A549 (cell line): ENCODE results near the gene SGIP1. TPM values are rescaled to one million over a fixed set of nuclear protein-coding genes. Genes with fewer than 3 reads are reported as not detected.

ENCODE experiments used
- ATAC-seq, 2 experiments: fragments of 200-7000 bp in 1 of 2; fragments of >200 bp in 1 of 2; cut with Nextera tagmentation in 1 of 2; cut with Tn5 transposase in 1 of 2; 3 replicates each; pipeline versions ENCODE4 v1.8.0 to v1.9.1; 2018 to 2020; ENCODE audit warnings: mild to moderate bottlenecking in 1 of 2, moderate library complexity in 1 of 2
- CTCF ChIA-PET: fragments of 300-600 bp; sonication (Branson Sonifier 250); formaldehyde crosslinking; extraction: SDS; loops from one replicate; lab custom pipeline; 2021; ENCODE audit warnings: antibody characterized with exemption, inconsistent platforms; lab: Yijun Ruan, JAX
- POLR2A ChIA-PET: fragments of 350-600 bp; formaldehyde crosslinking; extraction: SDS; loops from one replicate; lab custom pipeline; 2021; ENCODE audit warnings: antibody characterized with exemption, inconsistent platforms; lab: Yijun Ruan, JAX
- DNase-seq, 2 experiments: peaks; one replicate each; pipeline versions ENCODE4 v3.0.0 to v3.0.0-alpha.2; 2011 to 2016; ENCODE audit warnings: low read depth in 1 of 2, low spot score in 1 of 2
- FAIRE-seq: peaks from 2 replicates; lab custom pipeline; 2011; peaks lifted over from hg19 to GRCh38; lab: Jason Lieb, UNC
- H3K27ac ChIP-seq, 2 experiments: fragments of >200 bp; sonication (Bioruptor Twin); formaldehyde crosslinking; 3 replicates each; pipeline ENCODE4 v1.5.1; 2016 to 2017
- H3K4me1 ChIP-seq: fragments of >200 bp; sonication (Bioruptor Twin); formaldehyde crosslinking; 3 replicates; pipeline ENCODE4 v1.6.1; 2016
- H3K4me2 ChIP-seq: fragments of >200 bp; sonication (Bioruptor Twin); formaldehyde crosslinking; 3 replicates; pipeline ENCODE4 v1.6.1; 2016
- H3K4me3 ChIP-seq: fragments of >200 bp; sonication (Bioruptor Twin); formaldehyde crosslinking; 3 replicates; pipeline ENCODE4 v1.5.1; 2016
- H3K9me3 ChIP-seq: fragments of >200 bp; sonication (Bioruptor Twin); formaldehyde crosslinking; 3 replicates; pipeline ENCODE4 v1.6.1; 2016
- BCL3 ChIP-seq: fragments of >200 bp; sonication (Bioruptor Twin); formaldehyde crosslinking; IDR thresholded peaks from 3 replicates; pipeline ENCODE4 v1.6.1; 2016
- CBX8 ChIP-seq: fragments of 200-600 bp; sonication (generic); IDR thresholded peaks from 2 replicates; pipeline ENCODE4 v1.6.1; 2016
- CHD2 ChIP-seq: fragments of 150-350 bp; IDR thresholded peaks from 2 replicates; pipeline ENCODE4 v1.6.1; 2014; ENCODE audit warnings: low read length; ENCODE audit not compliant: partially characterized antibody
- CTCF ChIP-seq: fragments of >200 bp; sonication (Bioruptor Twin); formaldehyde crosslinking; IDR thresholded peaks from 3 replicates; pipeline ENCODE4 v1.5.1; 2016
- ESRRA ChIP-seq: fragments of 150-350 bp; IDR thresholded peaks from 2 replicates; pipeline ENCODE4 v1.6.1; 2014; ENCODE audit warnings: mild to moderate bottlenecking, low read length, borderline replicate concordance
- FOSL2 ChIP-seq, 2 experiments: fragments of 450-650 bp in 1 of 2; fragments of >200 bp in 1 of 2; sonication (Bioruptor Twin) in 1 of 2; formaldehyde crosslinking; IDR thresholded peaks; 2 replicates each; pipeline versions ENCODE4 v1.5.0 to v1.6.1; 2016 to 2020; ENCODE audit warnings: mild to moderate bottlenecking in 1 of 2, moderate library complexity in 1 of 2
- HOXA7 ChIP-seq: fragments of 250-450 bp; sonication (Bioruptor Pico); IDR thresholded peaks from 2 replicates; pipeline ENCODE4 v1.5.0; 2020; ENCODE audit warnings: mild to moderate bottlenecking, moderate library complexity
- HOXB13 ChIP-seq: fragments of 250-450 bp; sonication (Bioruptor Pico); IDR thresholded peaks from 2 replicates; pipeline ENCODE4 v1.5.0; 2020; ENCODE audit warnings: low read depth, mild to moderate bottlenecking, moderate library complexity
- HOXB5 ChIP-seq: fragments of 250-450 bp; sonication (Bioruptor Pico); IDR thresholded peaks from 2 replicates; pipeline ENCODE4 v1.5.0; 2020; ENCODE audit warnings: mild to moderate bottlenecking, moderate library complexity
- JUNB ChIP-seq: fragments of >200 bp; sonication (Bioruptor Twin); formaldehyde crosslinking; IDR thresholded peaks from 2 replicates; pipeline ENCODE4 v1.6.1; 2016
- KDM5A ChIP-seq: fragments of 200-600 bp; sonication (generic); IDR thresholded peaks from 2 replicates; pipeline ENCODE4 v1.6.1; 2016; ENCODE audit warnings: antibody characterized with exemption, mild to moderate bottlenecking
- MYC ChIP-seq: IDR thresholded peaks from 2 replicates; pipeline ENCODE4 v1.6.1; 2012; ENCODE audit warnings: mild to moderate bottlenecking, inconsistent platforms, low read length, improper control_type of control experiment, borderline replicate concordance
- NR3C1 ChIP-seq: fragments of >200 bp; sonication (Bioruptor Twin); formaldehyde crosslinking; IDR thresholded peaks from 3 replicates; pipeline ENCODE4 v1.6.1; 2017
- PBX3 ChIP-seq: IDR thresholded peaks from 2 replicates; pipeline ENCODE4 v1.6.1; 2012
- PHF8 ChIP-seq: fragments of 200-600 bp; sonication (generic); IDR thresholded peaks from 2 replicates; pipeline ENCODE4 v1.6.1; 2016; ENCODE audit warnings: low read depth, mild to moderate bottlenecking, antibody characterized with exemption, moderate library complexity, borderline replicate concordance
- POLR2A ChIP-seq: IDR thresholded peaks from 2 replicates; pipeline ENCODE4 v1.6.1; 2012; ENCODE audit warnings: mild to moderate bottlenecking, low read length
- POLR2AphosphoS2 ChIP-seq: conservative IDR thresholded peaks from 2 replicates; pipeline ENCODE4 v1.6.1; 2012; ENCODE audit warnings: low read length, improper control_type of control experiment, inconsistent platforms
- RAD21 ChIP-seq, 2 experiments: fragments of >200 bp in 1 of 2; sonication (Bioruptor Twin) in 1 of 2; formaldehyde crosslinking in 1 of 2; IDR thresholded peaks in 1 of 2; conservative IDR thresholded peaks in 1 of 2; 2 replicates in 1 of 2; 3 replicates in 1 of 2; pipeline ENCODE4 v1.6.1; 2012 to 2018; ENCODE audit warnings: inconsistent platforms in 1 of 2
- RFX5 ChIP-seq: fragments of 450-650 bp; IDR thresholded peaks from 2 replicates; pipeline ENCODE4 v1.7.1; 2014; ENCODE audit warnings: antibody characterized with exemption, mild to moderate bottlenecking, moderate library complexity
- SREBF2 ChIP-seq: fragments of 450-650 bp; IDR thresholded peaks from 2 replicates; pipeline ENCODE4 v1.6.1; 2014; ENCODE audit warnings: mild to moderate bottlenecking, moderate library complexity
- ZNF302 ChIP-seq: fragments of 250-450 bp; sonication (Bioruptor Pico); IDR thresholded peaks from 2 replicates; pipeline ENCODE4 v1.9.0; 2021; ENCODE audit warnings: inconsistent platforms, mild to moderate bottlenecking, moderate library complexity
- ZSCAN20 ChIP-seq: fragments of 250-450 bp; sonication (Bioruptor Pico); IDR thresholded peaks from 2 replicates; pipeline ENCODE4 v1.8.0; 2022; ENCODE audit warnings: mild to moderate bottlenecking, moderate library complexity
- WGBS: methylation state at CpG from one replicate; pipeline ENCODE4 v1.1.6; 2017; ENCODE audit errors: missing lambda C conversion rate; 5-methylcytosine and 5-hydroxymethylcytosine counted together
- polyA plus RNA-seq, 4 experiments: library from polyadenylated mRNA; depleted of rRNA in 3 of 4; stranded (reverse); fragments of >200 nt; fragmentation: RNase III in 1 of 4; extraction: RNeasy Plus Mini Kit Qiagen cat#74134 plus additional on column Dnase treatment in 1 of 4; gene quantifications; 2 replicates in 3 of 4; 3 replicates in 1 of 4; pipeline ENCODE4 v1.2.3, GENCODE V29; 2011 to 2017
- TF ChIP-seq, protein P1 (sequence below): fragments of >200 bp; sonication (Bioruptor Twin); formaldehyde crosslinking; IDR thresholded peaks from 2 replicates; pipeline ENCODE4 v1.6.1; 2016
- TF ChIP-seq, protein P2 (sequence below): fragments of 250-450 bp; sonication (Bioruptor Pico); IDR thresholded peaks from 2 replicates; pipeline ENCODE4 v1.5.0; 2021; ENCODE audit warnings: mild to moderate bottlenecking, moderate library complexity, borderline replicate concordance

The SGIP1 gene
- polyA plus RNA-seq, 2 of the 4 experiments (the other 2 are of a cell fraction): not detected

- Histone ChIP-seq H3K27ac (no peak overlapping the region), H3K4me2 (no peak overlapping the region), H3K4me1 (peaks cover 3% of the 10 kb centered on the region; the same call in 1 of the 3 replicates), H3K4me3 (no peak overlapping the region), H3K9me3 (no peaks in the 10 kb centered on the region)
- POLR2A ChIA-PET: no interaction called here
- WGBS: 43% methylated on average over 1 of the region's 1 CpG
- CTCF ChIA-PET: no interaction called here
- DNase-seq (no peak), FAIRE-seq (no peak), ATAC-seq (no peak)
- TF ChIP-seq, protein P1, sequence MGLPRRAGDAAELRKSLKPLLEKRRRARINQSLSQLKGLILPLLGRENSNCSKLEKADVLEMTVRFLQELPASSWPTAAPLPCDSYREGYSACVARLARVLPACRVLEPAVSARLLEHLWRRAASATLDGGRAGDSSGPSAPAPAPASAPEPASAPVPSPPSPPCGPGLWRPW: no peak
- TF ChIP-seq CTCF: no peak
- no peak for TF ChIP-seq KDM5A
- no peak for TF ChIP-seq RFX5
- no peak for TF ChIP-seq ESRRA
- TF ChIP-seq ZNF302 (CRISPR knock-in tag): no peak
- TF ChIP-seq RAD21 (conservative IDR thresholded peaks at IDR 0.05 in 1 of 2, IDR thresholded peaks at IDR 0.05 in 1 of 2): no peak
- no peak for TF ChIP-seq HOXA7 (CRISPR knock-in tag)
- TF ChIP-seq POLR2A: no peak
- TF ChIP-seq ZSCAN20 (CRISPR knock-in tag): no peak
- no peak for TF ChIP-seq HOXB5
- no peak for TF ChIP-seq PBX3
- TF ChIP-seq POLR2AphosphoS2: no peak
- no peak for TF ChIP-seq HOXB13 (CRISPR knock-in tag)
- no peak for TF ChIP-seq NR3C1
- TF ChIP-seq CBX8: no peak
- no peak for TF ChIP-seq JUNB
- no peak for TF ChIP-seq MYC
- no peak for TF ChIP-seq FOSL2 (IDR thresholded peaks at IDR 0.05)
- TF ChIP-seq FOSL2 (CRISPR knock-in tag; IDR thresholded peaks at IDR 0.05): no peak
- no peak for TF ChIP-seq CHD2
These were observed 137.5 kb downstream of the SGIP1 start for GRCh38 chr1:66671455-66671854.

GRCh38 chr1:66676613-66677298 lies 142.8 kb downstream of the SGIP1 start:
- WGBS: 14% methylated on average over 3 of the region's 3 CpGs
- ChIA-PET POLR2A (no interaction called here), CTCF (no interaction called here)
- Histone ChIP-seq H3K4me2 (peak overlapping the region; percentile 43; the same call in 1 of the 3 replicates), H3K4me1 (peaks cover 14% of the 10 kb centered on the region; the same call in 1 of the 3 replicates), H3K27ac (peak overlapping the region; percentile 13 to 52; a peak in 2 of 6 replicates), H3K4me3 (no peak overlapping the region), H3K9me3 (no peaks in the 10 kb centered on the region)
- TF ChIP-seq CTCF (no peak), SREBF2 (no peak), PHF8 (no peak), BCL3 (no peak), FOSL2 (IDR thresholded peaks at IDR 0.05) (no peak), FOSL2 (CRISPR knock-in tag; IDR thresholded peaks at IDR 0.05) (no peak; the same call in 1 of the 2 replicates)
- TF ChIP-seq, protein P2, sequence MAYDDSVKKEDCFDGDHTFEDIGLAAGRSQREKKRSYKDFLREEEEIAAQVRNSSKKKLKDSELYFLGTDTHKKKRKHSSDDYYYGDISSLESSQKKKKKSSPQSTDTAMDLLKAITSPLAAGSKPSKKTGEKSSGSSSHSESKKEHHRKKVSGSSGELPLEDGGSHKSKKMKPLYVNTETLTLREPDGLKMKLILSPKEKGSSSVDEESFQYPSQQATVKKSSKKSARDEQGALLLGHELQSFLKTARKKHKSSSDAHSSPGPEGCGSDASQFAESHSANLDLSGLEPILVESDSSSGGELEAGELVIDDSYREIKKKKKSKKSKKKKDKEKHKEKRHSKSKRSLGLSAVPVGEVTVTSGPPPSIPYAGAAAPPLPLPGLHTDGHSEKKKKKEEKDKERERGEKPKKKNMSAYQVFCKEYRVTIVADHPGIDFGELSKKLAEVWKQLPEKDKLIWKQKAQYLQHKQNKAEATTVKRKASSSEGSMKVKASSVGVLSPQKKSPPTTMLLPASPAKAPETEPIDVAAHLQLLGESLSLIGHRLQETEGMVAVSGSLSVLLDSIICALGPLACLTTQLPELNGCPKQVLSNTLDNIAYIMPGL: no peak
- no peak for FAIRE-seq
- peak in 1 of 2 experiments; percentile 17 for DNase-seq
- ATAC-seq: peak in 1 of 2 experiments; percentile 56; a peak in 1 of 6 replicates
